B cell (primary cell): ENCODE measurements around the gene NT5DC2.

ENCODE experiments used
- CTCF ChIP-seq: fragments of 200-600 bp; IDR thresholded peaks from one replicate; pipeline ENCODE4 v1.8.0; 2022; ENCODE audit warnings: antibody characterized with exemption, mild to moderate bottlenecking
- EZH2 ChIP-seq: IDR thresholded peaks from 2 replicates; pipeline ENCODE4 v1.6.1; 2012; ENCODE audit warnings: borderline replicate concordance, low read depth, mild to moderate bottlenecking, moderate library complexity, low read length; ENCODE audit not compliant: insufficient read depth, poor library complexity, severe bottlenecking

- TF ChIP-seq CTCF (no peak), EZH2 (no peak)
These were observed 4.0 kb downstream of the NT5DC2 start for GRCh38 chr3:52529376-52530333.
